Neuronal stem cell (in vitro differentiated cells): ENCODE results near the gene TUG1.

ENCODE experiments used
- DNase-seq: peaks from one replicate; pipeline ENCODE4 v3.0.0-alpha.2; 2013; ENCODE audit warnings: low spot score
- H2AFZ ChIP-seq: one replicate; pipeline ENCODE4 v1.6.1; 2013; ENCODE audit warnings: mild to moderate bottlenecking, low read length, inconsistent platforms
- H2AK5ac ChIP-seq: 2 replicates; pipeline ENCODE4 v1.6.1; 2013; ENCODE audit warnings: low read depth, mild to moderate bottlenecking, inconsistent platforms, low read length, moderate library complexity, mixed read lengths
- H2BK120ac ChIP-seq: 2 replicates; pipeline ENCODE4 v1.6.1; 2013; ENCODE audit warnings: low read depth, mild to moderate bottlenecking, inconsistent platforms, low read length, moderate library complexity, mixed read lengths
- H2BK12ac ChIP-seq: one replicate; pipeline ENCODE4 v1.6.1; 2013; ENCODE audit warnings: low read length, inconsistent platforms
- H2BK15ac ChIP-seq: 2 replicates; pipeline ENCODE4 v1.6.1; 2013; ENCODE audit warnings: mild to moderate bottlenecking, low read length, inconsistent platforms, mixed read lengths
- H2BK5ac ChIP-seq: one replicate; pipeline ENCODE4 v1.6.1; 2013; ENCODE audit warnings: inconsistent platforms, mild to moderate bottlenecking, low read length, moderate library complexity
- H3K14ac ChIP-seq: one replicate; pipeline ENCODE4 v1.6.1; 2013; ENCODE audit warnings: low read length, inconsistent platforms
- H3K18ac ChIP-seq: 2 replicates; pipeline ENCODE4 v1.6.1; 2013; ENCODE audit warnings: low read length, inconsistent platforms
- H3K23ac ChIP-seq: 2 replicates; pipeline ENCODE4 v1.6.1; 2013; ENCODE audit warnings: low read depth, mild to moderate bottlenecking, mixed read lengths, low read length, inconsistent platforms; ENCODE audit not compliant: poor library complexity
- H3K27ac ChIP-seq: replicated peaks from 3 replicates; pipeline ENCODE4 v1.5.1; 2013; ENCODE audit warnings: low read length, inconsistent platforms
- H3K27me3 ChIP-seq, 3 experiments: 2 replicates each; pipeline ENCODE4 v1.6.1; 2013; ENCODE audit warnings: low read length in 3 of 3, mild to moderate bottlenecking in 2 of 3, inconsistent platforms in 1 of 3, low read depth in 1 of 3, mixed read lengths in 1 of 3, moderate library complexity in 1 of 3; ENCODE audit not compliant: control insufficient read depth in 3 of 3, insufficient read depth in 3 of 3
- H3K36me3 ChIP-seq, 2 donors: replicated peaks in 1 of 2; 2 replicates each; pipeline ENCODE4 v1.6.1; 2013; ENCODE audit warnings: low read length in 2 of 2; ENCODE audit not compliant: control insufficient read depth in 2 of 2, insufficient read depth in 2 of 2
- H3K4ac ChIP-seq: 2 replicates; pipeline ENCODE4 v1.6.1; 2013; ENCODE audit warnings: inconsistent platforms, mild to moderate bottlenecking, low read length, moderate library complexity
- H3K4me1 ChIP-seq, 2 donors: 1 replicate in 1 of 2; 2 replicates in 1 of 2; pipeline ENCODE4 v1.6.1; 2013; ENCODE audit warnings: low read length in 2 of 2, low read depth in 1 of 2; ENCODE audit not compliant: control insufficient read depth in 2 of 2, insufficient read depth in 1 of 2
- H3K4me2 ChIP-seq: one replicate; pipeline ENCODE4 v1.6.1; 2013; ENCODE audit warnings: mild to moderate bottlenecking, low read length, inconsistent platforms; ENCODE audit not compliant: insufficient read depth, poor library complexity, severe bottlenecking
- H3K4me3 ChIP-seq, 2 donors: 2 replicates each; pipeline ENCODE4 v1.5.1; 2013; ENCODE audit warnings: low read length in 2 of 2, mild to moderate bottlenecking in 2 of 2, inconsistent platforms in 1 of 2, moderate library complexity in 1 of 2
- H3K79me1 ChIP-seq: one replicate; pipeline ENCODE4 v1.6.1; 2013; ENCODE audit warnings: low read depth, mild to moderate bottlenecking, inconsistent platforms, low read length, moderate library complexity
- H3K9ac ChIP-seq: one replicate; pipeline ENCODE4 v1.6.1; 2013; ENCODE audit warnings: mild to moderate bottlenecking, low read depth, low read length, inconsistent platforms; ENCODE audit not compliant: poor library complexity
- H3K9me3 ChIP-seq, 2 donors: replicated peaks in 1 of 2; 2 replicates each; pipeline versions ENCODE3 to v1.6.1; 2013; ENCODE audit warnings: low read length in 2 of 2, mild to moderate bottlenecking in 2 of 2, inconsistent platforms in 1 of 2, low read depth in 1 of 2, mixed read lengths in 1 of 2, moderate library complexity in 1 of 2; ENCODE audit not compliant: control insufficient read depth in 2 of 2, insufficient read depth in 1 of 2
- H4K8ac ChIP-seq: one replicate; pipeline ENCODE4 v1.6.1; 2013; ENCODE audit warnings: low read depth, mild to moderate bottlenecking, inconsistent platforms, low read length, moderate library complexity
- H4K91ac ChIP-seq: one replicate; pipeline ENCODE4 v1.6.1; 2013; ENCODE audit warnings: low read length, low read depth, mild to moderate bottlenecking, inconsistent platforms; ENCODE audit not compliant: poor library complexity
- WGBS, 2 donors: extraction: QIAGEN DNeasy Blood & Tissue Kit; methylation state at CpG; one replicate each; pipeline ENCODE4 v1.1.7; 2013; ENCODE audit warnings: missing lambda C conversion rate in 2 of 2, mixed read lengths in 1 of 2; ENCODE audit not compliant: insufficient read length in 2 of 2, insufficient replicate concordance in 1 of 2; ENCODE audit errors: extremely low coverage in 2 of 2; 5-methylcytosine and 5-hydroxymethylcytosine counted together

The TUG1 gene

GRCh38 chr22:30941363-30941740 is 27.7 kb upstream of the TUG1 start:
- no peak overlapping the region for H3K4ac ChIP-seq
- H3K14ac ChIP-seq, result no peak overlapping the region
- H3K4me3 ChIP-seq, result no peak overlapping the region
- H3K4me2 ChIP-seq, result no peak overlapping the region
- no peaks in the 10 kb centered on the region for H3K9me3 ChIP-seq
- no peak overlapping the region for H2BK5ac ChIP-seq
- no peaks in the 10 kb centered on the region for H3K27me3 ChIP-seq
- H2BK15ac ChIP-seq, result no peak overlapping the region
- no peak overlapping the region for H2BK120ac ChIP-seq
- no CpG with 5 or more reads among the region's 11 CpGs for WGBS, 2 donors
- H3K18ac ChIP-seq, result no peak overlapping the region
- H4K91ac ChIP-seq, result no peak overlapping the region
- H2AFZ ChIP-seq, result no peak overlapping the region
- no peak overlapping the region for H2AK5ac ChIP-seq
- H4K8ac ChIP-seq, result no peak overlapping the region
- H3K27ac ChIP-seq, result no peak overlapping the region
- no peaks in the 10 kb centered on the region for H3K79me1 ChIP-seq
- peaks cover 70 to 98% of the 10 kb centered on the region in 2 donors for H3K36me3 ChIP-seq
- no peak overlapping the region for H3K23ac ChIP-seq
- no peak for DNase-seq
- H3K9ac ChIP-seq, result no peak overlapping the region
- H2BK12ac ChIP-seq, result no peak overlapping the region
- peaks cover 0 to 4% of the 10 kb centered on the region in 2 donors for H3K4me1 ChIP-seq

- H3K4me2 ChIP-seq, result no peak overlapping the region
- H3K79me1 ChIP-seq, result no peaks in the 10 kb centered on the region
- H3K23ac ChIP-seq, result no peak overlapping the region
- no peak overlapping the region for H2AK5ac ChIP-seq
- no peak overlapping the region for H2AFZ ChIP-seq
- H3K4me3 ChIP-seq, result no peak overlapping the region
- H3K18ac ChIP-seq, result no peak overlapping the region
- WGBS, 2 donors, result no CpG with 5 or more reads among the region's 3 CpGs
- H3K27me3 ChIP-seq, result no peaks in the 10 kb centered on the region
- H3K4me1 ChIP-seq, result peaks cover 6 to 18% of the 10 kb centered on the region in 2 donors
- H2BK12ac ChIP-seq, result no peak overlapping the region
- no peak overlapping the region for H4K91ac ChIP-seq
- no peak overlapping the region for H3K9ac ChIP-seq
- no peak overlapping the region for H3K4ac ChIP-seq
- no peak overlapping the region for H4K8ac ChIP-seq
- no peaks in the 10 kb centered on the region for H3K9me3 ChIP-seq
- H2BK15ac ChIP-seq, result no peak overlapping the region
- H2BK5ac ChIP-seq, result no peak overlapping the region
- no peak for DNase-seq
- peaks cover 56 to 98% of the 10 kb centered on the region in 2 donors for H3K36me3 ChIP-seq
- H2BK120ac ChIP-seq, result no peak overlapping the region
- H3K27ac ChIP-seq, result no peak overlapping the region
- no peak overlapping the region for H3K14ac ChIP-seq
Observed at GRCh38 chr22:30943368-30943767, 25.7 kb upstream of the TUG1 start.

GRCh38 chr22:30944986-30945385 is 24.1 kb upstream of the TUG1 start:
- H2AK5ac ChIP-seq, result no peak overlapping the region
- no peak overlapping the region for H3K27ac ChIP-seq
- no peak overlapping the region for H3K18ac ChIP-seq

GRCh38 chr22:30945653-30946052 is 23.4 kb upstream of the TUG1 start:
- Histone ChIP-seq H4K8ac (no peak overlapping the region), H3K27me3 (no peaks in the 10 kb centered on the region), H3K36me3 (peaks cover 58 to 100% of the 10 kb centered on the region in 2 donors), H2BK15ac (no peak overlapping the region), H3K18ac (no peak overlapping the region), H3K27ac (no peak overlapping the region), H3K79me1 (no peaks in the 10 kb centered on the region), H3K4me1 (peaks cover 6 to 19% of the 10 kb centered on the region in 2 donors), H2BK12ac (no peak overlapping the region), H3K9ac (no peak overlapping the region), H2BK5ac (no peak overlapping the region), H2BK120ac (no peak overlapping the region), H3K4me3 (no peak overlapping the region), H2AK5ac (no peak overlapping the region), H2AFZ (no peak overlapping the region), H3K4me2 (no peak overlapping the region), H4K91ac (no peak overlapping the region), H3K9me3 (no peaks in the 10 kb centered on the region), H3K23ac (no peak overlapping the region), H3K4ac (no peak overlapping the region), H3K14ac (no peak overlapping the region)
- WGBS, 2 donors, result no CpG with 5 or more reads among the region's 2 CpGs
- no peak for DNase-seq

More at GRCh38 chr22:30944986-30945385, 24.1 kb upstream of the TUG1 start:
- Histone ChIP-seq H3K36me3 (peaks cover 58 to 100% of the 10 kb centered on the region in 2 donors), H2BK120ac (no peak overlapping the region), H3K9ac (no peak overlapping the region), H3K4ac (no peak overlapping the region), H2BK12ac (no peak overlapping the region), H3K14ac (no peak overlapping the region), H2BK15ac (no peak overlapping the region), H3K4me1 (peaks cover 6 to 19% of the 10 kb centered on the region in 2 donors), H3K4me3 (no peak overlapping the region), H3K4me2 (no peak overlapping the region), H4K8ac (no peak overlapping the region), H3K79me1 (no peaks in the 10 kb centered on the region), H3K9me3 (no peaks in the 10 kb centered on the region), H2AFZ (no peak overlapping the region), H2BK5ac (no peak overlapping the region), H3K23ac (no peak overlapping the region), H3K27me3 (no peaks in the 10 kb centered on the region), H4K91ac (no peak overlapping the region)
- WGBS, 2 donors, result no CpG with 5 or more reads among the region's 4 CpGs
- no peak for DNase-seq
